HPDE6-E6E7 (cell line): ENCODE measurements around the gene RNF224.
"Not testable (repeated sequence)": the region's sequence is repeated elsewhere in the genome, so short reads cannot be mapped to it uniquely, and the experiment has no call there.

Experiments
- DNase-seq: peaks from one replicate; pipeline ENCODE4 v3.0.0; 2011; ENCODE audit warnings: missing footprints; ENCODE audit errors: extremely low spot score

The RNF224 gene

DNA sequence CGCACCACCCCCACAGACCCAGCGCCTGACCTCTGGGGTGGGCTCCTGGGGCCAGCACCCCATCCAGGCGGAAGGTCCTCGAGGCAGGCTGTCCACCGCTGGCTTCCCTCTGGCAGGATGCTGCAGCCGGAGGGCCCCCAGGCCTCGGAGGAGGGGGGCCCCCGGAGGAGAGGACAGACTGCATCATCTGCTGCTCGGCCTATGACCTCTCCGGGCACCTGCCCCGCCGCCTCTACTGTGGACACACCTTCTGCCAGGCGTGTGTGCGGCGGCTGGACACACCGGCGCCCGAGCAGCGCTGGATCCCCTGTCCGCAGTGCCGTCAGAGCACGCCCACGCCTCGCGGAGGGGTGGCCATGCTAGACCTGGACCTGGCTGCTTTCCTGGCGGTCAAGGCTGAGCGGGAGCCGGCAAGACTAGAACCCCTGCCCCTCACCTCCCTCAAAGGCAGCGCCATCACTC is 1.2 kb downstream of the RNF224 start:
- no peak for DNase-seq

DNA sequence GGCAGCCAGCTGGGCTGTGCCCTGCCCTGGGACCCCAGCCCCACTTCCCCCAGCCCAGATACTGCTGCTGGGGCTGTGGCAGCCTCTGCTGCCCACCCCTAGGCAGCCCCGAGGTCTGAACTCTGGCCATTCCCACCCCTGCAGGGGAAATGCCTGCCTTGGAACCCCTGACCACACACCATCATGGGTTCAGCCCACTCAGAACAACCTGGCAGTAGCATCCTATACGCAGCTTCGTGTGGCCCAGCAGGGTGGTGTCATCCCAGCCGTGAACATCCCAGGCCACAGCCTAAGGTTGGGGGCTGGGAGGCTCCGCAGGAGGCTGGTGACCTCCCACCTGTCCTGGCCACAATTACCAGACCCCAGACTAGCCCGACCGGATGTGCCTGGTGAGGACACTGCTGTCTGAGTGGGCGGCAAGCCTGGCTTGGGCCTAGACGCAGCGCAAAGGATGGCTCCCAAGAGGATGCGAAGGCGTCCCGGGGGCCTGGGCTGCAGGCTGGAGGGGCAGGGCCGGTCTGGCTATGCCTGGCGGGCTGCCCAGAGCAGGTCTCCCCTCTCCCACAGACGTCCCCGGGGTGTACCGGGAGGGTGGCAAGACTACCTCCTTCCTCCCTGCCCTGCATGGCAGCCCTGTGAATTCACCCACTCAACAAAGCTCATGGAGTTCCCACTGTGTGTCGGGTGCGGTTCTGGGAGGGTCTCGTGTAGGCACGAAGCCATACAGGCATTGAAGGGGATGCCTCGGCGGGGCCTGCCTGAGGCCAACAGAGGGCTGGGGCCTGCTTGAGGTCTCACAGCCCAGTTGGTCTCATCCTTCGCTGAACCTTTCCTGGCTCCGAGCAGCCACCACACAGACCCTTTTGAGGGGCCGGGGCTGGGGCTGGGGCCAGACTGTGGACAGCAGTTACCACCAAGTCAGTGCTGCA is 1.9 kb downstream of the RNF224 start:
- DNase-seq = no peak

DNA sequence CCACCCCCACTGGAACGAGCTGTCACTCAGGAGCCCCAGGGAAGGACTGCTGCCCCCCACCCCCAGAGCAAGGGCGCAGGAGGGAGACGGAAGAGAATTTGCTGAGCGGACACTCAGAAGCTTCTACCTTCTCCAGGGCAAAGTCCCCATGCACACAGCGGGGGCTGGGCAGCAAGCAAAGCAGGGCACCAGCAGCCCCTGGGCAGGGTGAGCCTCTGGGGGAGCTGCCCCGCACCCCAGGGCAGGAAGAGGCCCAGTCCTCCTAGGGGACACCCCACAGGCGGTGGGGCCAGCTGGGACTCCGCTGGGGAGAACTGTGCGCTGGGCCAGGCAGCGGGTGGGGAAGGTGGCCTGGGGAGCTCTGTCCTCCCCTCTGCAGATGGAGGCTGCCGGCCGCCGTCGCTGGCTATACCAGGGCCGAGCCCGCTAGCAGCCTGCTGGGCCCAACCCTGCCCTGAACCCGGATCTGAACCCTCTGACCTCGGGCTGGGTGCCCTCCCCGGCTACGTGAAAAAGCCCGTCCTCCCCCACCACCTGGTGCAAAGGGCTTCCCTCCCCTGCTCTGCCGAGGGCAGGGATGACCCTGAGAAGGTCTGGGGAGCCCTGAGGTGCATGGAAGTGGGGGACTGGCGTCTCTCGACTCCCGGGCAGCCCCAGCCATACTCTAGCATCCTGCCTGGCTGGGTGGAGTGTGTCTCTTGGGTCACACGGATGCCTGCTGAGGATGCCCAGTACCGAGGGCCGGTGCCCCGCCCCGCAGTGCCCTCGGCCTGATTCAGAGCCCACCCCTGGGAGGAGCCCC is 2.8 kb downstream of the RNF224 start:
- DNase-seq = no peak

DNA sequence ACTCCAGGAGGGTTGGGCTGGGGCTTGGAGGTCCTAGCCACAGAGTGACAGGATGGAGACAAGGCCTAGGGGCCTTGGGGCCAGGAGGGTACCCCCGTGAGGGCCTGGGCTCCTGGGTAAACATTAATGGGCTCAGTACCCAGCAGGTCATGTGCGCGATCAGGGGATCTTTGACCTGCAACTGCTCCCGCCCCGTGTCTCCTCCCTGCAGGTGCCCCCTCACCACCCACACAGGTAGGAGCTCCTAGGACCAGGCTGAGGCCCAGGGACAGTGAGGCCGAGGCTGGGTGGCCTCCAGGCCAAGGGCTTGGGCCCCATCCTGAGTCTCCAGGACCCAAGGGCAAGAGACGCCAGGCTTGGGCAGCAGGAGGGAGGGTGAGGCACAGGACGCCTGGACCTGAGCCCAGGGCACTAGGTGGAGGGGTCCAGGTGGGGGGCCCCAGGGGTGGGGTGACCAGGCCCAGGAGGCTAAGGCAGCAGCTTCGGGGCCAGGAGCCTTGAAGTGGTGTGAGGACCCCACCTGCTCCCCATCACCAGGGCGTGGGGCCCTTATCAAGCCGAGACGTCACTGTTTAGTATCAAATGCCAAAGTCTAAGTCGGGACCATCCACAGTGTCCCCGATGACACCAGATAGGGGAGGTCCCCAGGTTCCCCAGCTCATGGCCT is 3.5 kb downstream of the RNF224 start, which contains the start of gene SLC34A3:
SLC34A3 (plus strand) TSS at position 197 of the 667 bp plus-strand sequence. CDS start 802 bp downstream, outside the sequence.
- no peak for DNase-seq

DNA sequence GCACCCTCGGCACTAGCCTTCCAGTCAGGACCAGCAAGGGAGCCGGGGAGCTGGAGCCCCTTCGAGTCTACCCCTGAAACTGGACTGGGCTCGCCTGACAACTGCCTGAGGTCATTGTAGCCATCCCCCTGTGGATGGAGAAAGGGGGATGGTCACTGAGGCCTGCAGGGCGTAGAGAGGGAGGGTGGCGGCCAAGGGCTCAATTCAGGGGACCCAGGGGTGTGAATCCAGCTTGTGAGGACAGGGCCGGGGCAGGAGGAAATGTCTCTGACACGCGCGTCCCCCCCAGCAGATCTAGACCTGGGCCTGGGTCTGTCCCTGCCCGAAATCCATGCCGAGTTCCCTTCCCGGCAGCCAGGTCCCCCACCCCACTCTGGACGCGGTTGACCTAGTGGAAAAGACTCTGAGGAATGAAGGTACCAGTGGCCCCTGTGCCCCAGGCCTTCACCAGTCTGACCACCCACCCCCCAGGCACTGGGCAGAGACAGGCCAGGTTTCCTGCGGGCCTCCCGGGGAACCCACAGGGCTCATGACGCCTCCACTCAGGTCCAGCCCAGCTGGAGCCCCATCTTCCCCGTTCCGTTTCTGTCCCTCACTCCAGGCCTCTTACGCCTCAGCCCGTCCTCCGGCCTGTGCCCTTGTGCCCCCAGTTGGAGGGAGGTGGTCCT is 4.2 kb downstream of the RNF224 start:
- DNase-seq = no peak

DNA sequence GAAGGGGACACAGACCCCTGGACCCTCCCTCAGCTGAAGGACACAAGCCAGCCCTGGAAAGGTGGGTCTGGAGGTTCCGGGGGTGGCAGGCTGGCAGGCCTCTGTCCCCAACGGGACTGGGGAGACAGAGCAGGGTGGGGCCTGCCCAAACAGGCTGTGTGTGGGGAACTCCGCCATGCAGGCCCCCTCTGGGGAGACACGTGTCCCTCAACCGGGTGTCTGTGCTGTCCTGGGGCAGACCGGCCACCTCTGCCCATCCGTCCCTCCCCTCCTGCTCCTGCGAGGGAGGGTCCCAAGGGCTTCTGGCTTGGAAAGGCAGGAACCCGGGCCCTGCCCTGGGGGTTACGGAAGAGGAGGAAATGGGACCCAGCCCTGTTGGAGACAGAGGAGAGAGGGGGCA is 4.8 kb downstream of the RNF224 start:
- DNase-seq = no peak

DNA sequence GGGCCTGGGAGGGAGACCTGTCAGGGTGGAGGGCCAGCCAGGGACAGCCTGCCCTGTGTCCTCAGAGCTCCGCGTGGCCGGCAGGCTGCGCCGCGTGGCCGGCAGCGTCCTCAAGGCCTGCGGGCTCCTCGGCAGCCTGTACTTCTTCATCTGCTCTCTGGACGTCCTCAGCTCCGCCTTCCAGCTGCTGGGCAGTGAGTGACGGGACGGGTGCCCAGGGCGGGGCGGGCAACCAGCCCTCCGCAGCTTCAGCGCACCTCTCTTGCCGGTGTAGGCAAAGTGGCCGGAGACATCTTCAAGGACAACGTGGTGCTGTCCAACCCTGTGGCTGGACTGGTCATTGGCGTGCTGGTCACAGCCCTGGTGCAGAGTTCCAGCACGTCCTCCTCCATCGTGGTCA is 5.2 kb downstream of the RNF224 start:
- no peak for DNase-seq

DNA sequence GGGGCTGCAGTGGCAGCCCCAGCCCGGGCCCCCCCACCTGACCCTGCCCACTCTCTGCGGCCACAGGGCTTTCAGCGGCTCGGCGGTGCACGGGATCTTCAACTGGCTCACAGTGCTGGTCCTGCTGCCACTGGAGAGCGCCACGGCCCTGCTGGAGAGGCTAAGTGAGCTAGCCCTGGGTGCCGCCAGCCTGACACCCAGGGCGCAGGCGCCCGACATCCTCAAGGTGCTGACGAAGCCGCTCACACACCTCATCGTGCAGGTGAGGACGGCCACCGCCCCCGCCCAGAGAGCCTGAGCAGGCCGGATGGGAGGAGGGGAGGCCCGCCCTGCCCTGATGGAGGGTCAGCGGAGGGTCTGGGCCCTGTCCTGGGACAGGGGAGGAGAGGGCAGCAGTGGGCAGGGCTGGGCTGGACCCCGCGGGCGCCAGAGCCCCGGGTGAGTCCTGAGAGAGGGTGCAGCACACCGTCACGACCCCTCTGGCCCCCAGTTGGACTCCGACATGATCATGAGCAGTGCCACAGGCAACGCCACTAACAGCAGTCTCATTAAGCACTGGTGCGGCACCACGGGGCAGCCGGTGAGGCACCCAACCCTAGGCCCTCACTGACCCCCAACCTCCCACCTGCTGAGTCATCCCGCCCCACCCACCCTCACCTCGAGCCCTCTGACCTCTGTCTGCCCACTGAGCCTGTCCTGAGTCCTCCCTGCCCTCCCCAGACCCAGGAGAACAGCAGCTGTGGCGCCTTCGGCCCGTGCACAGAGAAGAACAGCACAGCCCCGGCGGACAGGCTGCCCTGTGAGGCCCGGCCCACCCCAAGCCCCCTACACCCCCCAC is 6.1 kb downstream of the RNF224 start:
- no peak for DNase-seq

DNA sequence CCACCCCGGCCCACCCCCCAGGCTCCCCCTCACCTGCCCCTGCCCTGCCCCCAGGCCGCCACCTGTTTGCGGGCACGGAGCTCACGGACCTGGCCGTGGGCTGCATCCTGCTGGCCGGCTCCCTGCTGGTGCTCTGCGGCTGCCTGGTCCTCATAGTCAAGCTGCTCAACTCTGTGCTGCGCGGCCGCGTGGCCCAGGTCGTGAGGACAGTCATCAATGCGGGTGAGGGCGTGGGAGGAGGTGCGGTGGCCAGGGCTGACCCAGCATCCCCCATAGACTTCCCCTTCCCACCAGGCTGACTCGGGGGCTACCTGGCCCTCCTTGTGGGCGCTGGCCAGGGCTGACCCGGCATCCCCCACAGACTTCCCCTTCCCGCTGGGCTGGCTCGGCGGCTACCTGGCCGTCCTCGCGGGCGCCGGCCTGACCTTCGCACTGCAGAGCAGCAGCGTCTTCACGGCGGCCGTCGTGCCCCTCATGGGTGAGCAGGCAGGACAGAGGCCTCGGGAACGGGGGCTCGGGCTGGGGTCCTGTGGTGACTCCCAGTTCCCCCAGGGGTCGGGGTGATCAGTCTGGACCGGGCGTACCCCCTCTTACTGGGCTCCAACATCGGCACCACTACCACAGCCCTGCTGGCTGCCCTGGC is 6.9 kb downstream of the RNF224 start:
- no peak for DNase-seq

DNA sequence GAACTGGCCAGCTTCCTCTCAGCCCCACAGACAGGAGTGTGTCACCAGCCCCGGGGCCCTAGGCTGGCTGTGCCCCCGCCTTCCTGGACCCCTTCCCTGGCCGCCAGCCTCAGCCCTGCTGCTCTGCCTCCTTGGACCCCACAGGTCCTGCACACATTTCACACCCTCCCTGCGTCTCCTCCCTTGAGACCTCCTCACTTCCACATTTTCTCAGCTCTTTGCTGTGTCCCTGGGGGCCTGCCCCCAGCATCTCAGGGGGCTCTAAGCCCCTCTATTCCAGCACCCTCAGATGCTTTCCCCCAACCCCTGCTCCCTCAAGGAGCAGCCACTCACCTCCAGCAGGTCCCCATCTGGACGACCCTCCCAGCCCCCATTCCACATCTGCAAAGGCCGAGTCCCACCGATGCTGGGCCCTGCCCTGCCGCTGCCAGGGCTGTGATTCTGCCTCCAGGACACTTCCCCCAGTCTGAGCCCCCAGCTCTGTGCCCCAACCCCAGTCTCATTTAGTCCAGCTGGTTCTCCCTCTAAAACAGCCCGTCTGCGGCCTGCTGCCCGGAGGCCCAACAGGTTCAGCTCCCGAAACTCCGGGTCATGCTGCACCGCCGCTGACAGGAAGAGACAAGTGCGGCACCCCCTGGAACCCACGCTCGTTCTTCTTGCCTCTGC is 7.6 kb downstream of the RNF224 start:
- no peak for DNase-seq

DNA sequence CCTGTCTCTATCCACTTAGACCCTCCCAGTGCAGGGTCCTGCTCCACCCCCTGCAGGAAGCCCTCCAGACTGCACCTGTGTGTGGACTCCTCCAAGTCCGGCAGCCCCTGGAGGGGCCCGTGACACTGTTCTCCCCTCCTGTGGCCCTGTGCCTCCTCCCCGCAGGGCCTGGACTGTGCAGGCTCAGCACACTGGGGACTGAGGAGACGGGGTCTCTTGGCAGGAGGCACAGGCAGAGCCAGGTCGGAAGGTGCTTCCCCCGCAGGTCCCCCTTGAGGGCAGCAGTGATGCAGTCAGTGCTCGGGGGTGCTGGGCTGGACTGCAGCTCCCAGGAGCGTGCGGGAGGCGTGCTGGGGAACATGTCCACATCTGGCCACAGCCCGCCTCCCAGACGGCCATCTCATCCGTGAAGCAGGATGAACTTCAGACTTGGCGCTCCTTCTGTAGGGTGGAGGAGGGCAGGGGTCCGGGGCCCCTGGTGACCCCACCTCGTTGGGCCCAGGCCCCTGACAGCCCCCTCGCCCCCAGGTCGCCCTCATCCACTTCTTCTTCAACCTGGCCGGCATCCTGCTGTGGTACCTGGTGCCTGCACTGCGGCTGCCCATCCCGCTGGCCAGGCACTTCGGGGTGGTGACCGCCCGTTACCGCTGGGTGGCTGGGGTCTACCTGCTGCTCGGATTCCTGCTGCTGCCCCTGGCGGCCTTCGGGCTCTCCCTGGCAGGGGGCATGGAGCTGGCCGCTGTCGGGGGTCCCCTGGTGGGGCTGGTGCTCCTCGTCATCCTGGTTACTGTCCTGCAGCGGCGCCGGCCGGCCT is 8.3 kb downstream of the RNF224 start:
- no peak for DNase-seq

DNA sequence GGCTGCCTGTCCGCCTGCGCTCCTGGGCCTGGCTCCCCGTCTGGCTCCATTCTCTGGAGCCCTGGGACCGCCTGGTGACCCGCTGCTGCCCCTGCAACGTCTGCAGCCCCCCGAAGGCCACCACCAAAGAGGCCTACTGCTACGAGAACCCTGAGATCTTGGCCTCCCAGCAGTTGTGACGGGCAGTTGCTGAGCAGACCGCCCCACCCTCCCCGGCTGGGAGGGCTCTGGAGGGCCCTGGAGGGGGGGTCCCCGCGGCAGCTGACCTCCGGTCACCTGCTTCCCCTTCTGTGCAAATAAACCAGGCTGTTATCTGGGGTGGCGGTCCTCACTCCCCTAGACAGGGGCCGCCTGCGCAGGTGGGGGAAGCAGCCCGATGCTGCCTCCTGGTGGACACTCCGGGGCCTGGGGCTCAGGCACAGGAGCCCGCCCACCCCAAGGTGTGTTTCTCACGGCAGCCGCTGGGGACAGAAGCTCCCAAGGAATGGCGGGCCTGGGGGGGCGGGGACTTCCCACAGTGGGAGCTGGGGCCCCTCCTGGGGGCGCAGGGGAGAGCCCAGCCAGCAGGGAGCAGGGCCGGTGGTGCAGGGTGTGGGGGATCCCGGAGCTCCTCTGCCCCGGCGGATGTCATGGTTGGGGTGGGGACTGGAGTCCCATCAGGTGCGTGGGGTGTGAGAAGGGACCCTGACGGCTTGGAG is 9.1 kb downstream of the RNF224 start:
- peak; percentile 85 for DNase-seq

DNA sequence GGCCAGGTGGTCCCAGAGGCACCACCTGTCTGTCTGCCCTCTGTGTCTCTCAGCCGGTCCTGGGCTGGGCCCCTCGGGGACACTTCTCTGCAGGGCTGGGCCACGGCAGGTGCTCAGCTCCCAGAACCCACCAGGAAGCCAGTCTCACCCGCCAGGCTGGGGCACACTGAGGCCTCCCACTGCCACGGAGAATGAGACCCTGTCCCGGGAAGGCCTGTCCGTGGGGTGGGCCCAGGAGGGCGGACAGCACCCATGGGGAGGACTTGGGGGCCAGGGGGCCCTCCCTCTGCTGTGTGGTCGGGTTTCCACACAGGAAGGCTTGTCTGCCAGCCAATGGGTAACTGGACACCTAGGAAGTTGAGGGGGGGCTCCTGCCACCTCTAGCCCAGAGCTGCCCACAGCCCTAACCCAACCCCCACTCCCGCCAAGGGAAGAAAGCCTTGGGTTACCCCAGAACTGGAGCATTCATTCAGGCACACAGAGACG is 9.7 kb downstream of the RNF224 start:
- no peak for DNase-seq

DNA sequence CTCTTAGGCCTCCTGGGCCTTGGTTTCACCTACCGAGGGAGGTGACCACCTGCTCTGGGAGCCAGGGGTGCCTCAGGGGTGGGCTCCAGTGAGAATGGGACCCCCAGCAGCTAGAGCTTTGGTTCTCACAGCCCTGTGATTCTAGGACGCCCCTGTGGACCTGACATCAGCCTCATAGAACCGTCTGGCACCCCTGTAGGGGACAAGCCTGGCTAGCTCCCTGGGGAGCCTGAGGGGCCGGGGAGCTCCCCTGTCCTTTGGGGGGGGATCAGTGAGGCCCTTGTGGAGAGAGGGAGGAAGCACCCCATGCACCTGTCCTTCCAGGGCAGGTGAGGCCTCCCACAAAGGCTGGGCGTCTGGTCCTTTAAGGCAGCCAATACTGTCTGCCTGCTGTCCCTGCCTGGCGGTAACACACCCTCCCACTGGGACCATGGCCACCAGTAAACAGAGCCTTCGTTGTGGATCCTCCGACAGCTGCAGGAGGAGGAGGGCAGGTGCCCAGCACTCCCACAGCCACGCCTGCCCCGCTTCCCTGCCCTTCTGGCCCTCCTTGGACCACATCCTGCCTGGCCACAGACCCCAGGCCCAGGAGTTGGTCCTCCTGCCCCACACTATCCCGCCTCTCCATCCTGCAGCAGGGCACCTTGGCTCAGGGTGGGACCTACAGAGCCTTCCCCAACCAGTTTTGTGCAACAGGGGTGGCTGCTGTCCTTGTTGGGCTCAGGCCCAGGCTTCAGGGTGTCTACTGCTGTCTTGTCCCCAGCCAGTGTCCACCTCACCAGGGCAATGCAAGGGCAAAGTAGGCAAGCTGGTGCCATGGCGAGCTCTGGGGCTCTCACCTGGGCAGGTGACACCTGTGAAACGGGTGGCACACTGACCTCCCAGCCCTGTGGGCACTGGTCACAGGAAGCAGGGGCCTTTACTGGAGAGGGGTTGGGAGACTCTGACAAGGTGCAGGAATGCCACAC is 10.7 kb downstream of the RNF224 start:
- no peak for DNase-seq

DNA sequence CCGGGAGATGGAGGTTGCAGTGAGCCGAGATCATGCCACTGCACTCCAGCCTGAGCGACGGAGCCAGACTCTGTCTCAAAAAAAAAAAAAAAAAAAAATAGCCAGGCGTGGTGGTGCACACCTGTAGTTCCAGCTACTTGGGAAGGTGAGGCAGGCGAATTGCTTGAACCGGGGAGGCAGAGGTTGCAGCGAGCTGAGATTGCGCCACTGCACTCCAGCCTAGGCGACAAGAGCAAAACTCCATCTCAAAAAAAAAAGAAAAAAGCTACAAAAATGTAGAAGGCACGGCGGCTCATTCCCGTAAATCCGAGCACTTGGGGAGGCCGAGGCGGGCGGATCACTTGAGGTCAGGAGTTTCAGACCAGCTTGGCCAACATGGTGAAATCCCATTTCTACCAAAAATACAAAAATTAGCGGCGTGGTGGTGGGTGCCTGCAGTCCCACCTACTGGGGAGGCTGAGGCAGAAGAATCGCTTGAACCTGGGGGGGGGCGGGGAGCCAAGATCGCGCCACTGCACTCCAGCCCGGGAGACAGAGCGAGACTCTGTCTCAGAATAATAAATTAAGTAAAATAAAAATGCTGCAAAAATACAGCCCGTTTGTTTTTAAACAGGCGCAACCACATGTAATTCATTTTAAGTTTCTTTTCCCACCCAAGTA is 12.4 kb downstream of the RNF224 start:
- DNase-seq = not testable (repeated sequence)

DNA sequence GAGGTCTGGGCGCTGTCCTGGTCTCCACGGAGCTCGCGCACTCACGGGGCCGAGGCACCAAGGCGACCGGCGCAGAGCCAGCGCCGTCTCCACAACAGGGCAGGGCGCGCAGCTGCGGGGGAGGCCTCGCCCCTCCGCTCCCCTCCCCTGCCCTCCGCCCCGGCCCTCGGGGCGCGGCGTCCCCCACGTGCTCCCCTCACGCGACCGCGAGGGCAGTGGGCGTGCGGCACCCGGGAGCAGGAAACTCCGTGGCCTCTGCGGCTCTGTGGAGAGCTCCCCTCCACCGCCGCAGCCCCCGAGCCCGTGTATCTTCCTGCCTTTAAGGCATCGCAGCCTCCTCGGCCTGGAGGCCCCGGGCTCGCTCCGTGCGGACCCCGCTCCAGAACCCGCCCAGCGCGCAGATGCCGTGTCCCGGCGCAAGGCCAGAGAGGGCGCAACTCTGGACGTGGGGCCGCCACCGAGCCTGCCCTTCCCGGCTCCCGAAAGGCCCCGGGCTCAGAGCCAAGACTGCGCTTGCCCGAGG is 13.1 kb downstream of the RNF224 start:
- no peak for DNase-seq
